GM12891 (cell line): Measurements from ENCODE around the gene KTN1.

ENCODE experiments used
- DNase-seq: peaks from one replicate; pipeline ENCODE4 v3.0.0; 2011; ENCODE audit warnings: low spot score; ENCODE audit not compliant: insufficient read length
- FAIRE-seq: peaks from 2 replicates; lab custom pipeline; 2011; peaks lifted over from hg19 to GRCh38; lab: Jason Lieb, UNC
- PAX5 ChIP-seq: IDR thresholded peaks from 2 replicates; pipeline ENCODE4 v1.6.1; 2011; ENCODE audit warnings: low read length, moderate library complexity, mild to moderate bottlenecking; ENCODE audit not compliant: insufficient read depth, severe bottlenecking
- POLR2A ChIP-seq: IDR thresholded peaks from 2 replicates; pipeline ENCODE4 v1.6.1; 2011; ENCODE audit warnings: low read depth, low read length, control low read depth
- POLR2AphosphoS5 ChIP-seq: IDR thresholded peaks from 2 replicates; pipeline ENCODE4 v1.6.1; 2011; ENCODE audit warnings: low read depth, low read length, control low read depth
- POU2F2 ChIP-seq: IDR thresholded peaks from 2 replicates; pipeline ENCODE4 v1.6.1; 2011; ENCODE audit warnings: low read depth, mild to moderate bottlenecking, control low read depth, low read length, moderate library complexity
- SPI1 ChIP-seq: IDR thresholded peaks from 2 replicates; pipeline ENCODE4 v1.6.1; 2011; ENCODE audit warnings: low read depth, low read length, control low read depth
- TAF1 ChIP-seq: IDR thresholded peaks from 2 replicates; pipeline ENCODE4 v1.6.1; 2011; ENCODE audit warnings: low read depth, low read length, control low read depth

KTN1 gene

GRCh38 chr14:55626131-55626530 is 46.1 kb downstream of the KTN1 start:
- FAIRE-seq (no peak), DNase-seq (no peak)
- TF ChIP-seq POLR2AphosphoS5: no peak
- no peak for TF ChIP-seq SPI1
- TF ChIP-seq POU2F2: no peak
- no peak for TF ChIP-seq PAX5
- TF ChIP-seq POLR2A: no peak
- no peak for TF ChIP-seq TAF1

GRCh38 chr14:55628426-55628825 is 48.4 kb downstream of the KTN1 start:
- no peak for FAIRE-seq
- no peak for DNase-seq
- TF ChIP-seq POLR2A (no peak), SPI1 (no peak), POLR2AphosphoS5 (no peak), PAX5 (no peak), POU2F2 (no peak), TAF1 (no peak)

GRCh38 chr14:55638665-55639064 is 58.7 kb downstream of the KTN1 start:
- DNase-seq (no peak), FAIRE-seq (no peak)
- no peak for TF ChIP-seq SPI1
- no peak for TF ChIP-seq POLR2A
- TF ChIP-seq PAX5: no peak
- TF ChIP-seq POU2F2: no peak

GRCh38 chr14:55641290-55641689 is 61.3 kb downstream of the KTN1 start:
- FAIRE-seq: no peak
- DNase-seq: no peak

GRCh38 chr14:55641954-55642353 is 61.9 kb downstream of the KTN1 start:
- TF ChIP-seq TAF1 (no peak), POLR2AphosphoS5 (no peak), POU2F2 (no peak)
- FAIRE-seq: no peak
- no peak for DNase-seq

More at GRCh38 chr14:55641290-55641689, 61.3 kb downstream of the KTN1 start:
- TF ChIP-seq POU2F2 (no peak), SPI1 (no peak), PAX5 (no peak), POLR2AphosphoS5 (no peak), TAF1 (no peak), POLR2A (no peak)

GRCh38 chr14:55645145-55645544 is 65.1 kb downstream of the KTN1 start:
- FAIRE-seq (no peak), DNase-seq (no peak)
- TF ChIP-seq PAX5 (no peak), TAF1 (no peak), SPI1 (no peak), POLR2A (no peak), POU2F2 (no peak), POLR2AphosphoS5 (no peak)

- no peak for FAIRE-seq
- no peak for TF ChIP-seq POLR2AphosphoS5
- TF ChIP-seq POLR2A: no peak
- no peak for TF ChIP-seq SPI1
- TF ChIP-seq TAF1: no peak
- no peak for TF ChIP-seq POU2F2
- no peak for TF ChIP-seq PAX5
- DNase-seq: no peak
These were observed 66.1 kb downstream of the KTN1 start for GRCh38 chr14:55645845-55646832.

GRCh38 chr14:55650992-55651391 is 71.0 kb downstream of the KTN1 start:
- no peak for TF ChIP-seq POLR2AphosphoS5
- no peak for TF ChIP-seq POU2F2
- no peak for TF ChIP-seq TAF1
- TF ChIP-seq PAX5: no peak
- TF ChIP-seq SPI1: no peak
- no peak for TF ChIP-seq POLR2A
- FAIRE-seq (no peak), DNase-seq (no peak)

- no peak for FAIRE-seq
- DNase-seq: no peak
- TF ChIP-seq PAX5 (no peak), SPI1 (no peak), TAF1 (no peak), POU2F2 (no peak), POLR2A (no peak), POLR2AphosphoS5 (no peak)
These were observed 74.2 kb downstream of the KTN1 start for GRCh38 chr14:55654243-55654642.

- DNase-seq (no peak), FAIRE-seq (no peak)
- no peak for TF ChIP-seq POLR2AphosphoS5
These were observed 81.0 kb downstream of the KTN1 start for GRCh38 chr14:55661029-55661428.

- no peak for FAIRE-seq
- no peak for TF ChIP-seq PAX5
- DNase-seq: no peak
These were observed 82.7 kb downstream of the KTN1 start for GRCh38 chr14:55662752-55663151.
